Common myeloid progenitor, CD34-positive (primary cell): Measurements from ENCODE around the gene NEURL1.

Experiments used
- CTCF ChIA-PET: fragments of 350-600 bp; sonication (Branson Sonifier 250); formaldehyde crosslinking; loops from one replicate; lab custom pipeline; 2021; ENCODE audit warnings: antibody characterized with exemption; lab: Charles Lee
- POLR2A ChIA-PET: fragments of 350-600 bp; sonication (Branson Sonifier 250); formaldehyde crosslinking; loops from one replicate; lab custom pipeline; 2021; ENCODE audit warnings: antibody characterized with exemption; lab: Charles Lee
- DNase-seq, 3 donors: peaks; one replicate each; pipeline versions ENCODE4 v3.0.0 to v3.0.0-alpha.2; 2013
- H3K27ac ChIP-seq, 2 experiments: 1 replicate in 1 of 2; 2 replicates in 1 of 2; pipeline ENCODE4 v1.7.0; 2013; ENCODE audit warnings: inconsistent platforms in 2 of 2, low read length in 2 of 2, mild to moderate bottlenecking in 2 of 2, low read depth in 1 of 2, moderate library complexity in 1 of 2; ENCODE audit not compliant: severe bottlenecking in 2 of 2, insufficient read depth in 1 of 2, poor library complexity in 1 of 2
- H3K27me3 ChIP-seq, 5 experiments: replicated peaks in 2 of 5; 1 replicate in 3 of 5; 2 replicates in 2 of 5; pipeline versions ENCODE4 v1.6.1 to v1.7.0; 2013; ENCODE audit warnings: low read length in 4 of 5, mild to moderate bottlenecking in 2 of 5, moderate library complexity in 2 of 5, inconsistent platforms in 1 of 5; ENCODE audit not compliant: insufficient read depth in 5 of 5, control insufficient read depth in 4 of 5
- H3K36me3 ChIP-seq, 4 experiments: 1 replicate in 2 of 4; 2 replicates in 2 of 4; pipeline versions ENCODE4 v1.6.1 to v1.7.0; 2013; ENCODE audit warnings: low read length in 3 of 4, control low read depth in 1 of 4, mild to moderate bottlenecking in 1 of 4; ENCODE audit not compliant: control insufficient read depth in 4 of 4, insufficient read depth in 4 of 4
- H3K4me1 ChIP-seq, 4 experiments: 1 replicate in 3 of 4; 2 replicates in 1 of 4; pipeline versions ENCODE4 v1.6.1 to v1.7.1; 2013; ENCODE audit warnings: low read length in 3 of 4, mild to moderate bottlenecking in 3 of 4, control low read depth in 1 of 4, inconsistent platforms in 1 of 4, moderate library complexity in 1 of 4; ENCODE audit not compliant: control insufficient read depth in 4 of 4, insufficient read depth in 4 of 4; ENCODE audit errors: control extremely low read depth in 1 of 4
- H3K4me3 ChIP-seq, 7 experiments: 1 replicate in 4 of 7; 2 replicates in 3 of 7; pipeline versions ENCODE4 v1.5.1 to v1.7.0; 2013; ENCODE audit warnings: mild to moderate bottlenecking in 7 of 7, low read length in 6 of 7, moderate library complexity in 6 of 7, inconsistent platforms in 2 of 7, low read depth in 2 of 7, control low read depth in 1 of 7; ENCODE audit not compliant: insufficient read depth in 4 of 7, control insufficient read depth in 1 of 7; ENCODE audit errors: extremely low read depth in 1 of 7
- H3K9me3 ChIP-seq, 5 experiments: 1 replicate in 4 of 5; 2 replicates in 1 of 5; pipeline versions ENCODE4 v1.6.1 to v1.7.1; 2013; ENCODE audit warnings: low read length in 4 of 5, mild to moderate bottlenecking in 2 of 5, inconsistent platforms in 1 of 5, low read depth in 1 of 5, moderate library complexity in 1 of 5; ENCODE audit not compliant: control insufficient read depth in 4 of 5, insufficient read depth in 2 of 5; ENCODE audit errors: control extremely low read depth in 1 of 5
- WGBS: methylation state at CpG from one replicate; pipeline ENCODE4 v1.1.5; 2013; ENCODE audit not compliant: insufficient coverage; 5-methylcytosine and 5-hydroxymethylcytosine counted together

The NEURL1 gene

DNA sequence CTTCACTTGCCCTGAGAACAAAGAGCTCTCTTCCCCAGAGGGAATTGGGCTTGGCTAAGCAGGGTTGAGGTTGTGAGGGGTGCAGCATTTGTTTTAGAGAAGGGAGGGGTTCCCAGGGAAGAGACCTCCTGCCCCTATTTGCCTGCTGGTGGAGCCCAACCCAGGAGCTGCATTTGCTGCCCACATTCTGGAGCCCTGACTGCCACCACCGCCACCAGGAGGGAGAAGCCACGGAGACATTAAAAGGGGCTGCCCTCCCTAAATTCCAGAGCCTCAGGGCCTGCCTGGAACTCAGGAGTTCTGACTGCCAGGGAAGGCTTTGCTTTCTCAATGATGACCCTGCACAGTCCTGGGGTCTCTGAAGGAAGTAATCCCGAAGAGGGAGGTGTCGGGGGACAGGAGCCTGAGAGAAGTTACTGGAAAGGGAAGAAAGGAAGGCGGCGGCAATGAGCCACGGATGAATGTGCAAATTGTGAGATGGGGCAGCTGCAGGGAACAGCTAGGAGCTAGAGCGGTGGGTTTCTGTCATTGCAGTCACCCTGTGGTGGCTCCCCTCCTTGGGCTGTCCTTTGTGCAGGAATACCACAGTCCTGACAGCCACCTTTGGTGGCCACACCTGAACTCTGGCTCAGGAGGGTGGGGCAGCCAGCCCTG is 51.3 kb downstream of the NEURL1 start:
- Histone ChIP-seq H3K4me1 (peaks cover 2 to 18% (median 10%) of the 10 kb centered on the region in 4 experiments), H3K27me3 (peaks cover 0 to 1% (median 0%) of the 10 kb centered on the region in 5 experiments), H3K27ac (no peak overlapping the region), H3K9me3 (no peaks in the 10 kb centered on the region), H3K4me3 (no peak overlapping the region), H3K36me3 (no peaks in the 10 kb centered on the region)
- ChIA-PET POLR2A (no interaction called here), CTCF (interaction anchor here (1.1 to 2.4 kb wide), 3 partner anchors 16 to 34 kb away, joined by 3 to 8 read pairs (median 3); no protein-coding TSS in a partner anchor)
- no peak for DNase-seq
- 91% methylated on average over 6 of the region's 8 CpGs for WGBS

DNA sequence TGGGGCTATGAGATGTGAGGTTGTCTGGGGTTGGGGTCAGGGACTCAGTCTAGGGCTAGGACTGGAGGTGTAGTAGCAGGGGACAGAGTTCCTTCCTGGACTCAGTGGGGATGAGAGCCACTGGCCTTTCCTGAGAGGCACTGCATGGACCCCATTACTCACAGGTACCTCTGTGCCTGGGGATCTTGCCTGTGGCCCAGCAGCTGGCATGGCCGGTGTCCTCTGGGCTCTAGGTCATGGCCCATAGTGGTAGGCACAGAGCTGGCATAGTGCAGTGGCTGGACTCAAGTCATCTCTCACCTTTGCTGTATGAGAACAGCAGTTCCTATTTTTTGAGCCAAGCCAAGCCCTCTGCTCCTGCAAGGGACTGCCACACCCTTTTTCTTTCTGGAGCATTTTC is 51.9 kb downstream of the NEURL1 start:
- Histone ChIP-seq H3K4me3 (no peak overlapping the region), H3K9me3 (no peaks in the 10 kb centered on the region), H3K27ac (no peak overlapping the region), H3K36me3 (no peaks in the 10 kb centered on the region), H3K4me1 (peaks cover 2 to 18% (median 10%) of the 10 kb centered on the region in 4 experiments), H3K27me3 (peaks cover 0 to 1% (median 0%) of the 10 kb centered on the region in 5 experiments)
- POLR2A ChIA-PET, result no interaction called here
- DNase-seq, result no peak
- CTCF ChIA-PET, result interaction anchor here (0.7 to 2.4 kb wide), 4 partner anchors 16 to 36 kb away, joined by 3 to 8 read pairs (median 3); no protein-coding TSS in a partner anchor
- WGBS, result 100% methylated on average over 1 of the region's 1 CpG

DNA sequence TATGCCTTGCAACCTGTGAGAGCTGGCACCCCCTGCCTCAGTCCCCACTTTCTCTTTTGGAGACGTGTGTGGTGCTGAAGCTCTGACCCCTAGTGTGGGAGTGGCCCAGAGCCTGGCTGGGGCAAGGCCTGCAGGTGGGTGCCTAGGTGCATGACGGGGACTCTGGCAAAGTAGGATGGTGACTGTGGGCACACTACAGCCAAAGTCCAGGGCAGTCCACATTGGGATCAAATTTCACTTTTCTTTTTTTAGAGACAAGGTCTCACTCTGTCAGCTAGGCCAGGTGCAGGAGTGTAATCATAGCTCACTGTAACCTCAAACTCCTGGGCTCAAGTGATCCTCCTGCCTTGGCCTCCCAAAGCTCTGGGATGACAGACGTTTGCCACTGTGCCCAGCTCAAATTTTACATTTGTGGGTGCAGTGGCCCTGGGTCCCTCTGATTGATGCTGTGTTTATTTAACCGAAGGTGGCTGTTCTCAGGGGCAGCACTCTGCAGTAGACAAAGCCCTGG is 52.3 kb downstream of the NEURL1 start:
- 91% methylated on average over 4 of the region's 4 CpGs for WGBS
- H3K4me3 ChIP-seq, result no peak overlapping the region
- CTCF ChIA-PET, result interaction anchor here (0.7 to 2.4 kb wide), 6 partner anchors 10 to 140 kb away, joined by 3 to 8 read pairs (median 3); no protein-coding TSS in a partner anchor
- no peaks in the 10 kb centered on the region for H3K9me3 ChIP-seq
- H3K4me1 ChIP-seq, result peaks cover 2 to 18% (median 10%) of the 10 kb centered on the region in 4 experiments
- POLR2A ChIA-PET, result no interaction called here
- no peaks in the 10 kb centered on the region for H3K36me3 ChIP-seq
- no peak for DNase-seq
- H3K27me3 ChIP-seq, result peaks cover 0 to 1% (median 0%) of the 10 kb centered on the region in 5 experiments
- H3K27ac ChIP-seq, result no peak overlapping the region

DNA sequence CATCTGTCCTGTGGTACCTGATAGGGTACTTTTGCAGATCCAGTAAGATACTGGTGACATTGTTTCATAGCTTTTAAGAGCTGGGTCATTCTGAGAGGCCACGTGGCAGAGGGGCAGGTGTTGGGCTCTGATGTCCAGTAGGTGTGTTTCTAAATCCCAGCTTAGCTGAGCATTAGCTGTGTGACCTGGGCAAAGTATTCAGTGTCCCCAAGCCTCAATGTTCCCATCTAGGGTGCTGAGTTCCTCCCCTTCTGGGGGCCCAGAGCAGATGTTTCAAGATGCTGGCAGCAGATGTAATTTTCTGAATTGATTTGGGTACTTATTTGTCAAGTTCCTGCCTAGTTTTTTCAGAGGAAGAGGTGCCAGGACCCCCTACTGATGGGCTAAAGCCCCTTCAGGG is 52.9 kb downstream of the NEURL1 start:
- WGBS, result 85% methylated on average over 1 of the region's 1 CpG
- Histone ChIP-seq H3K4me3 (no peak overlapping the region), H3K27me3 (peaks cover 0 to 1% (median 0%) of the 10 kb centered on the region in 5 experiments), H3K36me3 (no peaks in the 10 kb centered on the region), H3K4me1 (peaks cover 2 to 14% (median 9%) of the 10 kb centered on the region in 4 experiments), H3K9me3 (no peaks in the 10 kb centered on the region), H3K27ac (no peak overlapping the region)
- no peak for DNase-seq
- CTCF ChIA-PET, result interaction anchor here (0.7 to 2.5 kb wide), 9 partner anchors 11 to 667 kb away, joined by 3 to 9 read pairs (median 3); no protein-coding TSS in a partner anchor
- POLR2A ChIA-PET, result no interaction called here

DNA sequence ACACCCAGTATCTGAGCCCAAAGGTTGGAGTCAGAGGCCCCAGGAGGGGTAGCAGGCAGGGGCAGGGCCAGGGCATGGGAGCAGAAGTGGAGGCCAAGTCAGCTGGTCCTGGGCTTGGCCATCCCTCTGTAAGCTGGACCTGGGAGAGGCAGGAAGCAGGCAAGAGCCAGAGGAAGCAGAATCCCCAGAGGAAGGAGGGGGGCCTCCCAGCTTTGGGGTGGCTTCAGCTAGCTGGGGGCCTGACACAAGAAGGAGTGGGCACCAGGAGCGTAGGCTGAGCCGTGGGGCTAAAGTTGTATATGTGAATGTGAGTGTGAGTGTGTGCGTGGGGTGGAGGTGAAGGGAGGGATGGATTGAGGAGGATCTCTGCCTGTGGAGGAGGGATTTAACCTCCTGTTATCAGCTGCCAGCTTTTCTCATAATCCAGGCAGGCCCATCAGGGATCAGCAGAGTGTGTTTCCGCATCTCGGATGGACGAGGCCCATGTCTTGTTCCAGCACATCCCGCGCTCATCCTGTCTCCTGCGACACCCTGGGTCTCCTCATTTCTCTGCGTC is 54.0 kb downstream of the NEURL1 start:
- CTCF ChIA-PET, result interaction anchor here (0.8 to 2.5 kb wide), 4 partner anchors 11 to 65 kb away, joined by 3 to 9 read pairs (median 3); no protein-coding TSS in a partner anchor
- H3K9me3 ChIP-seq, result no peaks in the 10 kb centered on the region
- no peak for DNase-seq
- H3K27ac ChIP-seq, result no peak overlapping the region
- H3K27me3 ChIP-seq, result peaks cover 0 to 1% (median 0%) of the 10 kb centered on the region in 5 experiments
- H3K4me3 ChIP-seq, result no peak overlapping the region
- POLR2A ChIA-PET, result interaction anchor here (0.6 kb wide), 1 partner anchor 539 kb away, joined by 4 read pairs; no protein-coding TSS in a partner anchor
- H3K4me1 ChIP-seq, result peaks cover 2 to 11% (median 8%) of the 10 kb centered on the region in 4 experiments
- H3K36me3 ChIP-seq, result no peaks in the 10 kb centered on the region
- 98% methylated on average over 9 of the region's 10 CpGs for WGBS

DNA sequence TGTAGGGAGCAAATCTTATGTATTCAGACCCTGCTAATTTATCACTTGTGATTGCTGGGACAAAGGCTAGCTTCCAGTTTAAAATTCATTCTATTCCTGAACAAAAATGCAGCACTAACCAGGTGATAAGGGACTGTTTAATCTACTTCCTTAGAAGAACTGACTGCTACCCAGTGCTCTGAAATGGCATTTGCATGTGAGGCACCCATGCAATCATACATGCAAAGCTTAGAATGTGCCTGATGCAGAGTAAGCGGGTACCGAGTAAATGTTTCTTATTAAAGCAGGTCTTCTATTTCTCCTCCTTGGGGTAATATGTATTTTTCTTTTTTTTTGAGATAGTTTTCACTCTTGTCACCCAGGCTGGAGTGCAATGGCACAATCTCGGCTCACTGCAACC is 54.5 kb downstream of the NEURL1 start:
- H3K36me3 ChIP-seq, result no peaks in the 10 kb centered on the region
- DNase-seq, result no peak
- POLR2A ChIA-PET, result no interaction called here
- peaks cover 0 to 5% (median 4%) of the 10 kb centered on the region in 4 experiments for H3K4me1 ChIP-seq
- WGBS, result 100% methylated on average over 2 of the region's 3 CpGs
- H3K27me3 ChIP-seq, result peaks cover 0 to 1% (median 0%) of the 10 kb centered on the region in 5 experiments
- H3K4me3 ChIP-seq, result no peak overlapping the region
- H3K9me3 ChIP-seq, result no peaks in the 10 kb centered on the region
- CTCF ChIA-PET, result interaction anchor here (2.5 kb wide), 1 partner anchor 17 kb away, joined by 9 read pairs; no protein-coding TSS in a partner anchor
- H3K27ac ChIP-seq, result no peak overlapping the region
